GM12878 (cell line): Measurements from ENCODE around the gene ZNF436.

Experiments used
- BRCA1 ChIP-seq: IDR thresholded peaks from 2 replicates; pipeline ENCODE4 v1.6.1; 2011; ENCODE audit warnings: low read depth, low read length, improper control_type of control experiment
- POLR2AphosphoS5 ChIP-seq: IDR thresholded peaks from 2 replicates; pipeline ENCODE4 v1.6.1; 2011; ENCODE audit warnings: mild to moderate bottlenecking, low read length, inconsistent platforms
- RAD21 ChIP-seq: IDR thresholded peaks from 2 replicates; pipeline ENCODE4 v1.6.1; 2011; ENCODE audit warnings: mild to moderate bottlenecking, low read depth, low read length, moderate library complexity; ENCODE audit not compliant: insufficient read depth
- SMC3 ChIP-seq: IDR thresholded peaks from 2 replicates; pipeline ENCODE4 v1.6.1; 2011; ENCODE audit warnings: low read length, improper control_type of control experiment, borderline replicate concordance
- SREBF2 ChIP-seq: IDR thresholded peaks from 2 replicates; pipeline ENCODE4 v1.6.1; 2012; ENCODE audit warnings: mild to moderate bottlenecking, low read length

GRCh38 chr1:23339632-23340031 lies 30.0 kb downstream of the ZNF436 start:
- TF ChIP-seq SREBF2 (no peak), RAD21 (no peak), POLR2AphosphoS5 (no peak), SMC3 (no peak), BRCA1 (no peak)
